Activated CD4-positive, CD25-positive, alpha-beta regulatory T cell treated with anti-CD3 and anti-CD28 coated beads, Interleukin-2, amount 50 U/mL, for 16 hours (primary cell): Measurements from ENCODE around the gene KCNQ1OT1.

ENCODE experiments used
- DNase-seq: peaks from one replicate; pipeline ENCODE4 v3.0.0-alpha.2; 2020; ENCODE audit warnings: low read depth, low spot score

KCNQ1OT1 gene

GRCh38 chr11:2572491-2573239, 127.1 kb downstream of the KCNQ1OT1 start:
- no peak for DNase-seq

- DNase-seq: no peak
These were observed 128.1 kb downstream of the KCNQ1OT1 start for GRCh38 chr11:2571598-2572281.

GRCh38 chr11:2570841-2571597, 128.8 kb downstream of the KCNQ1OT1 start:
- no peak for DNase-seq

- DNase-seq: no peak
These were observed 129.5 kb downstream of the KCNQ1OT1 start for GRCh38 chr11:2570211-2570811.

GRCh38 chr11:2569731-2570210, 130.0 kb downstream of the KCNQ1OT1 start:
- DNase-seq: no peak

GRCh38 chr11:2569321-2569721, 130.5 kb downstream of the KCNQ1OT1 start:
- DNase-seq: no peak

- no peak for DNase-seq
These were observed 132.6 kb downstream of the KCNQ1OT1 start for GRCh38 chr11:2567026-2567671.

- no peak for DNase-seq
These were observed 133.4 kb downstream of the KCNQ1OT1 start for GRCh38 chr11:2566223-2567025.

- DNase-seq: no peak
These were observed 134.2 kb downstream of the KCNQ1OT1 start for GRCh38 chr11:2565447-2566222.

- DNase-seq: no peak
These were observed 135.0 kb downstream of the KCNQ1OT1 start for GRCh38 chr11:2564588-2565425.

- no peak for DNase-seq
These were observed 135.7 kb downstream of the KCNQ1OT1 start for GRCh38 chr11:2564008-2564530.

- DNase-seq: no peak
These were observed 136.4 kb downstream of the KCNQ1OT1 start for GRCh38 chr11:2563213-2564007.

- no peak for DNase-seq
These were observed 136.9 kb downstream of the KCNQ1OT1 start for GRCh38 chr11:2562890-2563212.

GRCh38 chr11:2561696-2562581, 137.9 kb downstream of the KCNQ1OT1 start:
- DNase-seq: no peak

- no peak for DNase-seq
These were observed 140.1 kb downstream of the KCNQ1OT1 start for GRCh38 chr11:2559527-2560311.

GRCh38 chr11:2558861-2559526, 140.8 kb downstream of the KCNQ1OT1 start:
- DNase-seq: no peak
